Measurements from ENCODE around the gene SERPINA5.
"Not testable (repeated sequence)": the region's sequence is repeated elsewhere in the genome, so short reads cannot be mapped to it uniquely, and the experiment has no call there.

Gene SERPINA5

DNA sequence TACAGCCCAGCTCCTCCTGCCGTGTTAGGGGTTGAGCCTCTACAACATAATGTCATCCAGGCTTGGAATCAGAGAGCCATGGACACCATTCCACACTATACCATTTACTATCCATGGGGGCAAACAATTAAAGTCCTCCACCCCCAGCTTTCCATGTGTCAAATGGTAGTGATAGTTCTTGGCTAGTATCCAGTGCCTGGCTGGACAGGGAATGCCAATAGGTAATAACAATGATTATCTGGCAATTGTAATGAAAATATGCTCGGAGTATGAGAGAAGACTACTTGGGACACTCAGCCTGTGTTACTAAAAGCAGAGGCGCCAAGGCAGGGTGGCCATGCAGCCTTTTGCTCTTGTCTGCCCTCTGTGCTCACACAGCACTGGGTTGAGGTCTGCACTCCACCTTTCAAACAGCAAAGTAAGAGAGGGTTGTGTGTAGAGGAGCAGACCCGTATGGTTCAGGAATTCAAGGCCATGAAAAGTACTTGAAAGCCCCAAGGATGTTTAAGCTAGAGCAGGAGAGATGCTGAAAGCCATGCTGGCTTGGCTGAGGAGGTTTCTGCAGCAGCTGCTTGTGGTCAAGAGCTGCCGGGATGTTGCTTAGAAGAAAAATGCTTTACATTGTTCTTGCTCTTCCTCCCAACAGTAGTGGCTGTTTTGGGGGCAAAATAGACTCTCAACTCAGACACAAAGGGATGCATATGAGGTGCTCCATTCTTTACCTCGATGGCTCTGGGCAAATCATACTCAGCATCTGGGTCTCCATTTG is 41.6 kb downstream of the SERPINA5 start:
- DNase-seq (ENCODE audit: low read depth), result no peak

DNA sequence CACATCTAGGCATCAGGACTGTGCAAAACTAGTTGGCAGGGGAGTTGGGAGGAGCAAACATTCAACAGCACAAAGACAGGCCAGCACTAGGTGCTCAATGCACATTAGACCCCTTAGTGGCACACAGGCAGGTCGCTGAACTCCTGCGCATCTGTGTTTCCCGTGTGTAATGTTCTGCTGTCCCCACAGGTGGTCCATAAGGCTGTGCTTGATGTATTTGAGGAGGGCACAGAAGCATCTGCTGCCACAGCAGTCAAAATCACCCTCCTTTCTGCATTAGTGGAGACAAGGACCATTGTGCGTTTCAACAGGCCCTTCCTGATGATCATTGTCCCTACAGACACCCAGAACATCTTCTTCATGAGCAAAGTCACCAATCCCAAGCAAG is 42.2 kb downstream of the SERPINA5 start:
- DNase-seq (ENCODE audit: low read depth), result no peak

DNA sequence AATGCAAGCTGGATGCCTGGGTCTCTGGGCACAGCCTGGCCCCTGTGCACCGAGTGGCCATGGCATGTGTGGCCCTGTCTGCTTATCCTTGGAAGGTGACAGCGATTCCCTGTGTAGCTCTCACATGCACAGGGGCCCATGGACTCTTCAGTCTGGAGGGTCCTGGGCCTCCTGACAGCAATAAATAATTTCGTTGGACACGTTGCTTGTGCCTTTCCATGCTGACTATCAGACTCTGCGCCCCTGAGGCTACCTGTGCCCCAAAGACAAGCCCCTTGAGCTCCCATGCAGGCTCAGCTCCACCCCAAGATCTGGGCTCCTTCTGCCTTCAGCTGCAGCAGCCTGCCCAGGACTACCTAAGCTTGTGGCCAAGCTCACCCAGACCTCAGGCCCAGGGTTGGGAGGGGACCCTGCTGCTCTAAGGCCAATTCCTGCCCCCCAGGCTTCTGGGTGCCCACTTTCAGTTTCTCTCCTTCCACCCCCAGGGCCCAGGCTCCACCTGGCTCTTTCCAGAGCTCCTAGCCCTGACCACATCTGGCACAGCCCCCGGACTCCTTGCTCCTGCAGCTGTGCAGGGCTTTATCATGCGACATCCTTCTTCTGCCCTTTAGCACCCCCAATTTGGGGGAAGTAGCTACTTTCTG is 42.8 kb downstream of the SERPINA5 start:
- no peak for DNase-seq (ENCODE audit: low read depth)

DNA sequence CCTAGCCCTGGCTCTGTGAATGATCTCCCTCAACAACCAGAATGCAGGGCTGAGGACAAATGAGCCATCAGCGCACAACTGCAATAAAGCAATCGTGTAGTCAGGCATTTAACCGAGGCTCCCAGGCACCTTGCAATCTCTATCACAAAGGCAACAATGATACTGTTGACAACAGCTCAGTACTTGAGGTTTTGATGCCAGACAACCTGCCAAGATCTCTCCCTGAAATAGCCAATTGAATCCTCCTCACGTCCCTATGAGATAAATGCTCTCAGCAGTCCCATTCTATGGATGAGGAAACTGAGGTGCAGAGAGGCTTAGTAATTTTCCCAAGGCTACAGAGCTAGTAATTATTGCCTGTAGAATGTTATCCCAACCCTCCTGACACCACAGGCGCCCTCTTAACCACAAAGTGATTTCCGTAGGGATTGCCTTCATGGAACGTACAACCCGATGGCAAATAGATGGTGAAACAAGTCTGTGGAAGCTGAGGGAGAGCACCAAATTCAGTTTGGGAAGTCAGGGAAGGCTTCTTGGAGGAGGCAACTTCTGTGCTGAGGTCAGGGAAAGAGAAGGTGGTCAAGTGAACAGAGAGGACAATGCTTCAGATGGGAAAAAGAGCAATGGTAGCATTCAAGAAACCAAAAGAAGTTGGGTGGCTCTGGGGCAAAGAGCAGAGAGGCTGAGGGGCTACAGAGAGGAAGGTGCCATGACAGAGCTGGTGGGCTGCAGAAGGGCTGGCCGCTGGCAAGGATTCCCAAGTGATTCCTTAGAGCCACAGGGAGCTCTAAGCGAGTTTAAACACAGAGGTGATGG is 43.5 kb downstream of the SERPINA5 start:
- DNase-seq (ENCODE audit: low read depth), result no peak

DNA sequence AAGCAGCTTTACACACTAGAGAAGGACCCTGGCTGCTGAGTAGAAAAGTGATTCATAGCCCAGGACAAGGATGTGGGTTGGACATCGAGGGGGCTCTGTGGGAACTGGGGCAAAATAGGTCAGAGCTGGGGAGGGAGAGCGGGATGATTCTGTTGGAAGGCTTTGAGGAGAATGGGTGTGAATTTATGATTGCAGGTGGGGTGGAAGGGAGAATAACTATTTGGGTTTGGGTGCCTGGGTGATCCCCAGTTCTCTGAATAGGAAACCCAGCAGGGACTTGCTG is 44.1 kb downstream of the SERPINA5 start:
- no peak for DNase-seq (ENCODE audit: low read depth)

DNA sequence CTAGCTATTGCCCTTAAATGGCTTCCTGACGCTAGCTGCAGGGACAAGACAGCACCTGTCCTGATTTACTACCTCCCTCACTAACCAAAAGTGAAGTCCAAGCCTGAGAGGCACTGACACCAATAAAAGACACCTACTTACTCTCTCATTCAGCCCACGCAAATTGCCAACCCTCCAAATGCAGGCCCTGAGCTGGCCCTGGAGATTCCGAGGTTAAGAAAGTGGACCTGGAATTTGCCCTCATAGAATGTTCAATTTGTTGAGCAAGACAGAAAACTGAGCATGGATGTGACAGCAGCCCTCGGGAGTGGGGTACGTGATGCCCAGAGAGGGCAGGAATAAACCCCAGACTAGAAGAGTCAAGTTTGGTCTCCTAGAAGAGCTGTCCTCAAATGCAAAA is 47.4 kb downstream of the SERPINA5 start:
- no peak for DNase-seq (ENCODE audit: low read depth)

DNA sequence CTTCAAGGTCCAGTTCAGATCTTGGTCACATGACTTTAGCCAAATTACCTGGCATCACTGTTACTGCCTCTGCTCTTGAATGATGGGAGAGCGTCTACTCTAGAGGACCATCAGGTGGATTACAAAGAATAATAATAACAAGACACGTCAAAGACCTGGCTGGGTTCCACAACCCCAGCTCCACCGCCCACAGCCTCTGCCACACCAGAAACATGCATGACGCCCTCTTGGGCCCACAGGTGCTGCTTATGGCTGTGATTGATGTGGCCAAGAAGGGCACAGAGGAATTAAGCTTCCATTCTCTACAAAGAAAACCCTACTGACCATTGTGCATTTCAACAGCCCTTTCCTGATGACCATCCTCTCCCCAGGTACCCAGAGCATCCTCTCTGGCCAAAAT is 49.2 kb downstream of the SERPINA5 start:
- DNase-seq (ENCODE audit: low read depth), result no peak

DNA sequence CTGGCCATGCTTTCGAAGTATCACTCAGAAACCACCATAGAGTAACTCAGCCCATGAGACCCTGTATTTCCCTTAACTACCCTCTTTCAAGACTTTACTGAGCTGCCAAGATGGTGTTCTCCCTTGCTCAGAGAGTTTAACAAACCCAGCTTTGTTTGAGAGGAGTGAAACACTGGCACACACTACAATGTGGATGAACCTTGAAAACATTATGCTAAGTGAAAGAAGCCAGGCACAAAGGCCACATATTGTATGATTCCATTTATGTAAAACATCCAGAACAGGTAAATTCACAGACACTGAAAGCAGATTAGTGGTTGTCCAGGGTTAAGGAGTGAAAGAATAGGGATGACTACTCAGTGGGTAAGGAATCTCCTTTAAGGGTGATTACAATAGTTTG is 49.8 kb downstream of the SERPINA5 start:
- no peak for DNase-seq (ENCODE audit: low read depth)

DNA sequence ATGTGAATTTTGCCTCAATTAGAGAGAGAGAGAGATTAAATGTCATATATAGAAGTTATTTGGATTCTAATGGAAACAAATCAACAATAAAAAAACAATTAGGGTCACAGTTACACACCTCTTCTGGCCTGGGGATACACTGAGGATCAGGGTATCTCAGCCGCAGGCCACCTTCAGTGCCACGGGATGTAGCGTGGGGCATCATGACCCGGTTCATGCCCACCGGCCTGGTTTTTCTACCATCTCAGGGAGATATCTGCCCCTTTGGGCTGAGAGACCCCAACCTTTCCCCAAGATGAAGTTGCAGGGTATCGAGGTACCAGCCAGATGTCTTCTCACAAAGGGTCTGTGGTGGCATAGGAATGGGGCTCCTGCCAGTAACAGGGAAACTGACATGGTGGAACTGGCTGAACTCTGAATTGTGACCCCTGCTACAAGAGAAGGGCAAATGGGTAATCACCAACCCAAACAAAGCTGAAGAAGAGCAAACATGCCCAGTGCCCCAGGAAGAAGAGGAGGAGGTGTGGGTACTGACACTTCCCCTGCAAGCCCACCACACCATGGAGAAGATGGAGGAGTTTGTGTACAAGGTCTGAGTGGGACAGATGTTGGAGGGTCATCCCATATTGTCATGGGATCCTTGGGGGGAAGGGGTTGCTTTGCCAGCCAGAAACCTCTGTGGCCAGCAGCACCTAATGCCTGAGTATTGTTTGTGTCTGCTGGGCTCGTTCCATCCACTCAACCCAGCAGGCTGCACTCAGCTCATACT is 50.5 kb downstream of the SERPINA5 start:
- DNase-seq (ENCODE audit: low read depth), result no peak

DNA sequence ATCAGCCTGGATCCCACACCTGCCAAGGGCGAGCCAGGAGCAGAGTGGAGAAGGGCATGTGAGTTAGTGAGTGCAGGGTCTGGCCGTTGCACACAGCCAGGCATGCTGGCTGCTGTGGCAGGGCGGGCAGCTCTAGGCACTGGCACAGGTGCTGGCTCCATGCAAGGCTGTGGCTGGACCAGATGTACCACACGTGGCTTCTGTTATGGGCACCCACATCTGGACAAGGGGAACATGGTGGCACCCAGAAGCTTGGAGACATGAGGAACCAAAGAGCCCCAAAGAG is 51.0 kb downstream of the SERPINA5 start:
- no peak for DNase-seq (ENCODE audit: low read depth)

DNA sequence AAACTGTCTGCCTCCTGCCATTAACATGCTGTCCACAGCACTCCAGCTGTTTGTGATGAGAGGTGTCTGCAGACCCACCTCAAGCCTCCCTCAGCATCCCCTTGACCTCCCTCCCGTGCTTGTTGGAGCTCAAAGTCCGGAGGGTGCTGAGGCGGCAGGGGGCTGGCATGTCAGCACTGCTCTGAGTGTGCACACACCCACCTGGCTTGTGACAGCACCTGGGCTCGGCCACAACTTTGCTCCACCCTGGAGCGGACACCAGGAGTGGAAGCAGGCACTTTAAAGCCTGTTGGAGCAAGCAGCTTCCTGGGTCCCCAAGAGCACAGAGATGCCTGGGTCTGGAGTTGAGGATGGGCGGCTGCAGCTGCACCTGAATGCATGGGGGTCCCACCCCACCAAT is 51.9 kb downstream of the SERPINA5 start:
- no peak for DNase-seq (ENCODE audit: low read depth)

DNA sequence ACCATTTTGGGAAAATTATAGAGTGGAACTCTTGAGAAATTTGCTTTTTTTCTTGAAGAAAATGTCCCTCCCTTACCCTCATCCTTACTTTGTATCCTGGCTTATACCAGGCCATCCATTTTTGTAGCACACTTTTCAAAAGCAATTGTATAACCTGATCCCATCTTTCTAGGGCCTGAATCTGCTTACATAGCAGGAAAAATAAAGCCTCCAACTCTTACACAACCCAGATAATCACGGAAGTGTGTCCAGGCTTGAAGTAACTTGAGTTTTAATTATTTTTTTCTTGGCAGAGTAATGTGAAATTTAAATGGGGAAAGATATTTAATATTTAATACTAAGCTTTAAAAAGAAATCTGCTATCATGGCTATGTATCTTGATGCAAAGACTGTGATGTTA is 53.9 kb downstream of the SERPINA5 start:
- DNase-seq (ENCODE audit: low read depth), result no peak

DNA sequence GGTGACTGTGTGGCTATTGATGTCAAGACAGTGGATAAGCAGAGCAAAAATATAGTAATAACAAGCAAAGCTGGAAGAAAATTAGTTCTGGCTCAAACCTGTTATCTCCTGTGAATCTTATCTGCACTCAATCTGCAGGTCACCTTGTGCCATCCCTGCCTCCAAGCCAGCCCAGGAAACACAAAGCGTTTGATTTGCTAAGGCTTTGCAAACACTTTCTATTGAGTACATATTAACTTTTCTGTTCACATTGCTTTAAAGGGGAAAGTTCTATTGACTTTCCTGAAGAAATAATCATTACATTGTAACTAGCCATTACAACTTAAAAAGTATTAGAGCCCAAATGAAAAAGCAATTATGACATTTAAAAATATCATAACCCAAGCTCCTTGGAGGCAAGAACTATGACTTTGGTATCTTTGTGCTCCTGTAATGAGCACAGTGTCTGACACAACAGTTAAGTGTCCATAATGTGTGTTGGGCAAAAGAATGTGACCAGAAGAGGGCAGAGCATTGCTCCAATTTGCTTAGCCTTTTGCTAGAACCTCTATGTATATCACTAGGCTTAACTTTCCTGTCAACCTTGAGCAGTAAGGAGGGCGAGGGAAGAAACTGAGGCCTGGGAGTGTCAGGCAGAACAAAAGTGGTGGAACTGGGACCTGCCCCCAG is 55.7 kb downstream of the SERPINA5 start:
- no peak for DNase-seq (ENCODE audit: low read depth)

DNA sequence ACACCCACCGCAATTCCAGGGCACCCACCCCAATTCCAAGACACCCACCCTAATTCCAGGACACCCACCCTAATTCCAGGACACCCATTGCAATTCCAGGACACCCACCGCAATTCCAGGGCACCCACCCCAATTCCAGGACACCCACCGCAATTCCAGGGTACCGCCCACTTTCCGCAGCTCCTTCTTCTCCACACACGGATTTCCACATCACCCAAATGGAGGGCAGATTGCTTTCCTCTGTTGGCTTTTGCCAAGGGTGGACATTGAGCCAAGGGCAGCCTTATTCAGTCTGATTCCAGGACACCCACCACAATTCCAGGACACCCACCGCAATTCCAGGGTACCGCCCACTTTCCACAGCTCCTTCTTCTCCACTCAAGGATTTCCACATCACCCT is 56.6 kb downstream of the SERPINA5 start:
- DNase-seq (ENCODE audit: low read depth), result not testable (repeated sequence)

DNA sequence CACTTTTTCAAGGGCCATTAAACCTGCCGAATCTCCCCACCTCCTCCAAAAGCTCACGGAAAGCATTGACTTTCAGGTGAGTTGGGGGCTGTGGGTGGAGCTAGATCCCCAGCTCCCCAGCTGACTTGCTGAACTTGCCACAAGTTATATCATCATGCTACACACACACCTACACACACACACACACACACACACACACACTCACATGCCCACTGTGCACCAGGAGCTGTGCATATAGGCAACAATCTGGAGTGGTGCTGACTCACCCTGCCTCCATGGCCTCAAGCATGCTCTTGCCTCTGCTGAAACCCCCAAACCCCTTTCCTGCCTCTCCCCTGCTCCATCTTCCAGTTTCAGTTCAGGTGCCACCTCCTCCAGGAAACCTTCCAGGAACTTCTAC is 57.1 kb downstream of the SERPINA5 start:
- no peak for DNase-seq (ENCODE audit: low read depth)

DNA sequence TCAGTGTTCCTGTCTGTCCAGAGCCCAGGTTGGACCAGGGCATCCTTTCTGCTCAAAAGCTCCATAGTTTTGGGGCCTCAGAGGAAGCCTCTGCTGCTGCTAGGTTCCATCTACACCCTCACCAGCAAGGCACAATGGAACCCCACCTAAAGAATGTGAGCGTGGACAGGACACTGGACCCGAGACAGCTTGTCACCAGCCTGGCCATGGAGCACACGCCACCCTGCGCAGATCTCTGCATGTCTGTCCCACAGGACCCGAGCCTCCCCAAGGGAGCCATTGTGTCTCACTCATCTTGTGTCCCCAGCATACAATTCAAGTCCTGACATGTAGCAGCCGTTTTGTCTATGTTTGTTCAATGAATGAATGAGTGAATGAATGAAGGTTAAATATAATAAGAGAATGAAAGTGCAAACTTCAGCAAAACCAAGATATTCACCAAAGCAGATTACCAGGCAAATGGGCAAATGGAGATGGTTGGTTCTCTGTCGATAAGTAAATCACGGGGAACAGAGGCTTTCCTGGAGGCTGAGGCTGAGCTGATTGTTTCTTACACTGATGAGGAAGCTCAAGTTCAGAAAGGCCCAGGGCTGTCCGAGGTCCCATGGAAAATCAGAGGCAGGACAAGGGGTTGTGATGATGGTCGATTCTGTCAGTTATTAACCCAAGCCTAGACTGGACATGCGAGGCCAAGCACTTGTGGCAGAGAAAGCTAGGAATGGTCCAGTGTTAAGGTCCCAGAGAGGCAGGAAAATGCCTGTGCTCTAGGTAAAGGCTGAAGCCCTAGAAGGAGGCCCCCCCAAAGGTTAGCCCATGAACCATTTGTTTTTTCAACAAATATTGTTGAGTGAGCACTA is 58.0 kb downstream of the SERPINA5 start:
- no peak for DNase-seq (ENCODE audit: low read depth)

DNA sequence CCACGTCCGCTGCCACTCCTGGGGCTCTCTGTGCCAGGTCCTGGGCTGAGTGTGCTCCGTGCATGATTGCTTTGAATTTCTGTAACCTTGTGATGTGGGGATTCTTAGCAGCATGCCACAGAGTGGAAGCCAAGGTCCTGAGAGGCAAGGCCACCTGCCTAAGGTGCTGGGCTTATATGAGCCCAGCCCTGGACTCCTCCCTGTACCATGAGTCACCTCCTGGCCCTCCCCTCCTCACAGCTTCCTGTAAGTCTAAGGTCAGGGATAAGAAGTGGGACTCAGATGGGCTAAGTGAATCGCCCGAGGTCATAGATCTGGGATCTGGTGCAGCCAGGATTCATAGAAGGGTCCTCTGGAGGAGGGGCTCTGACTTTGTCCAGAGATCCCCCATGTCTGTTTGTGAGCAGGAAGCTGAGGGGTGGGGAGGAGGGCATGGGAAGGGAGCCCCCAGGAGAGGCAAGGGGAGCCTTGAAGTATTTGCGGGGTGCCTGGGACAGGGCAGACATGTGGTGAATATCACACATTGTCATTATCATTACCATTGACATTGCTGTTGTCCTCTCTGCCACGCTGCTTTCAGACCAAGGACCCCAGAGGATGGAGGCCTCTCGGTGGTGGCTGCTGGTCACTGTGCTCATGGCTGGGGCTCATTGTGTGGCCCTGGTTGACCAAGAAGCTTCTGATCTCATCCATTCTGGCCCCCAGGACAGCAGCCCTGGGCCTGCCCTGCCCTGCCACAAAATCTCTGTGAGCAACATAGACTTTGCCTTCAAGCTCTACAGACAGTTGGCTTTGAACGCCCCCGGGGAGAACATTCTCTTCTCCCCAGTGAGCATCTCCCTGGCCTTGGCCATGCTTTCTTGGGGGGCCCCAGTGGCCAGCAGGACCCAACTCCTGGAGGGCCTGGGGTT is 59.8 kb downstream of the SERPINA5 start:
- DNase-seq (ENCODE audit: low read depth), result no peak

DNA sequence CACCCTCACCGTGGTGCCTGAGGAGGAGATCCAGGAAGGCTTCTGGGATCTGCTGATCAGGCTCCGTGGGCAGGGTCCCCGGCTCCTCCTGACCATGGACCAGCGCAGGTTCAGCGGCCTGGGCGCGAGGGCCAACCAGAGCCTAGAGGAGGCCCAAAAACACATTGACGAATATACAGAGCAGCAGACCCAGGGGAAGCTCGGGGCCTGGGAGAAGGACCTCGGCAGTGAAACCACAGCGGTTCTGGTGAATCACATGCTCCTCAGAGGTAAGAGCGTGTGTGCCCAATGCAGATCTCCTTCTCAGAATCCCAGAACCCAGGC is 60.4 kb downstream of the SERPINA5 start:
- no peak for DNase-seq (ENCODE audit: low read depth)
